GM19395 (cell line): ENCODE data around the gene PDE10A.
"Not testable (repeated sequence)": the region's sequence is repeated elsewhere in the genome, so short reads cannot be mapped to it uniquely, and the experiment has no call there.

Source experiments
- ATAC-seq: cut with Tn5 transposase; IDR thresholded peaks from one replicate; pipeline ENCODE4 v1.9.1; 2021; ENCODE audit warnings: mild to moderate bottlenecking, moderate library complexity; ENCODE audit not compliant: unreplicated experiment

Gene PDE10A

DNA sequence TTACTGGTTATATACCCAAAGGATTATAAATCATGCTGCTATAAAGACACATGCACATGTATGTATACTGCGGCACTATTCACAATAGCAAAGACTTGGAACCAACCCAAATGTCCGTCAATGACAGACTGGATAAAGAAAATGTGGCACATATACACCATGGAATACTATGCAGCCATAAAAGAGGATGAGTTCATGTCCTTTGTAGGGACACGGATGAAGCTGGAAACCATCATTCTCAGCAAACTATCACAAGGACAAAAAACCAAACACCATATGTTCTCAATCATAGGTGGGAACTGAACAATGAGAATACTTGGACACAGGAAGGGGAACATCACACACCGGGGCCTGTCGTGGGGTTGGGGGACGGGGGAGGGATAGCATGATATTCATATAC, 104.9 kb downstream of the PDE10A start:
- not testable (repeated sequence) for ATAC-seq

DNA sequence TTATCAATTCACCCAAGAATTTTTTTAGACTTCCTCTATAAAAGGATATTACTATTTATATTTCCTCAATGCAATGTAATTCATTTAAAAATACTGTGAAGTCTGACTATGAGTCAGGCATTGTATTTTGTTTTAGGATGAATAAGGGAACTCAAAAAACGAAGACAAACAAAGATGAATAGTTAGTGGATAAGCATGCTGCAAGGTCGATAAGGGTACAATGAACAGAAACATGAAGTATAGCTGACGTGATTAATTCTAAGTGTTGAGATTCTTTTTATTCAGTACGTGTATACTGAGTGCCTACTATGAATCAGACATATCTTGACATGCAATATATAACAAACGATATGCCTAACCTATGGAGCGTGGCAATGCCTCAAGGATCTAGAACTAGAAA, 105.4 kb downstream of the PDE10A start:
- ATAC-seq, result no peak

- no peak for ATAC-seq
Measured at GRCh38 chr6:165556116-165556843, 106.8 kb downstream of the PDE10A start.

DNA sequence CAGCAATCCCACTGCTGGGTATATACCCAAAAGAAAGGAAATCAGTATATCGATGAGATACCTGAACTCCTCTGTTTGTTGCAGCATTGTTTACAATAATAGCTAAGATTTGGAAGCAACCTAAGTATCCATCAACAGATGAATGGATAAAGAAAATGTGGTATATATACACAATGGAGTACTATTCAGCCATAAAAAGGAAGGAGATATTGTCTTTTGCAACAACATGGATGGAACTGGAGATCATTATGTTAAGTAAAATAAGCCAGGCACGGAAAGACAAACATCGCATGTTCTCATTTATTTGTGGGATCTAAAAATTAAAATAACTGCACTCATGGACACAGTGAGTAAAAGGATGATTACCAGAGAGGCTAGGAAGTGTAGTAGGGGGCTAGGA, 108.4 kb downstream of the PDE10A start:
- ATAC-seq, result not testable (repeated sequence)

DNA sequence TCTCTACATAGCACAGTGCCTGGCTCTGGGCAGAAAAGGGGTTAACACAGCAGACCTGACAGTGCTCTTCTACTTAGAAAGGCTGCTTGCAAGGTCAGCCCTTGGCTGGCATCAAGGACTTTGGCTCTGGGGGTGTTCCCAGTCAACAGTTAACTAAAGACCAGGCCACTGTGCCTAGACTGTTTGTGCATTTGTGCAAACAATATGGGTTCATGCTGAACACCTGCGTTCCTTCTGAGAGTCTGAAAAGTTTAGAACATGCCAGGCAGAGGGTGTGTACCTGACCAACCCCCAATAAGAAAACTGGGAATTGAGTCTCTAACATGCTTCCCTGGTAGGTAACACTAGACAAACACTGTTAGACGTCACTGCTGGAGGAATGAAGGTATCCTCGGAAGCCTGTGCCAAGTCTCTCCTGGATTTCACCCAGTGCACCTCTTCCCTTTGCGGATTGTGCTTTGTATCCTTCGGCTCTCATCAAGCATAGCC, 110.7 kb downstream of the PDE10A start:
- ATAC-seq, result no peak

GRCh38 chr6:165551828-165552227, 111.2 kb downstream of the PDE10A start:
- ATAC-seq, result no peak

DNA sequence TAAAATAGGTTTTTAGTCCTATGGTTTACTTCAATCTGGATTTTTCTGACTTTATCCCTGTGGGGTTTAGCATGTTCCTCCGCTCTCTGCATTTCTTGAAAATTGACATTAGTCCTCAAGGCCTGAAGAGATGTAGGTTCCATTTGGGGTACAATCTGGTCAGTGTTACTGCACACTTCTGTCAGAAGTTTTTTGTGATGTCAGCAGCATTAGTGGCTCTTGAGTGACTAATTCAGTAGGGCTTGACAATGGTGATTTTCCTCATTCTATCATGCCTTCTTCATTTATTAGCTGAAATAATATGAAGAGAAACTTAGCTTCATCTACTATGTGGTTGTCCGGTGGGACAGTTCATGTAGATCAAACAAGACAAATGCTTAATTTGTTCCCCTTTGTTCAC, 114.6 kb downstream of the PDE10A start:
- no peak for ATAC-seq

GRCh38 chr6:165545806-165546205, 117.2 kb downstream of the PDE10A start:
- ATAC-seq, result no peak

DNA sequence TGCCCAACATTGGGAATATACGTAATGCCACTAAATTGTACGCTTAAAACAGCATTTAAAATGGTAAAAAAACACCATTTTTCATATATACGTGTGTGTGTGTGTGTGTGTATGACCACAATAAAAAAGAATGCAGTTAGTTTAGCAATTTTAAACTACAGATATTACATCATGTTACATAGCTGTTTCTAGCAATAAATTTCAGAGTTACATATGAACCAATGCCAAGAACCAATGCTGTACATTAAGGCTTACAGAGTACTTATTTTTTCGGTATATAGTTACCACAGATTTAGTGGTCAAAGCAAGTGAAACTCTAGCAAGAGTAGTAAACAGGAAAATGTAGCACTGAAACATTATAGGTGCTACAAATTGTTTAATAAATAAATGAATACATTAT, 119.3 kb downstream of the PDE10A start:
- no peak for ATAC-seq

DNA sequence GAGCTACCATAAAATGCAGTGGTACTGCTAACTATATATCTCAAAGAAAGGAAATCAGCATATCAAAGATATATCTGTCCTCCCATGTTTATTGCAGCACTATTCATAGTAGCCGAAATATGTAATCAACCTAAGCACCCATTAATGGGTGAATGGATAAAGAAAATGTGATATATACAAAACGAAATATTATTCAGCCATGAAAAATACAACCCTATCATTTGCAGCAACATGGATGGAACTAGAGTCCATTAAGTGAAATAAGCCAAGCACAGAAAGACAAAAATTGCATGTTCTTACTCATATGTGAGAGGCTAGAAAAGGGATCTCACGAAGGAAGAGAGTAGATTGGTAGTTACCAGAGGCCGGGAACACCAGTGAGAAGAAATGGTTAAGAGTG, 126.1 kb downstream of the PDE10A start:
- ATAC-seq, result no peak

- ATAC-seq, result no peak
Measured at GRCh38 chr6:165519316-165519715, 143.7 kb downstream of the PDE10A start.

GRCh38 chr6:165515963-165516624, 146.9 kb downstream of the PDE10A start:
- ATAC-seq, result no peak

DNA sequence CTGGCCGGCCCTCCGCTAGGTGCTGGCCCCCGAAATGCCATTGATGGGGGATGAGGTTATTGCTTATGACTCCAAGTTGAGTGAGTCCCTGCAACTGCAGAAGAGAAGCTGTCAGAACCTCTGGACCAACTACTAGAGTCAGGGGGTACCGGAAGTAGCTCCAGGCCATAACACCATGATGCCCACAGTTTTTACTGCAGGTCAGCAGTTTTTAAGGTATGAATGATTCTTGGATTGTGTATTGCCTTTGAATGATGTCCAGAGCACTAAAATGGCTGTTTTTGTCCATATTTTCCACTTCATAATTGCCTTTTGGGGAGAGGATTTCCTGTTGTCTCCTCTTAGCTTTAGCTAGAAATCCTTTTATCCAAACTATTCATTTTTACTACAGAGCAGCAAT, 148.4 kb downstream of the PDE10A start:
- no peak for ATAC-seq

GRCh38 chr6:165511807-165512206, 151.2 kb downstream of the PDE10A start:
- peak; percentile 98 for ATAC-seq

GRCh38 chr6:165508321-165508869, 154.6 kb downstream of the PDE10A start:
- no peak for ATAC-seq

GRCh38 chr6:165506657-165507056, 156.4 kb downstream of the PDE10A start:
- ATAC-seq, result no peak

DNA sequence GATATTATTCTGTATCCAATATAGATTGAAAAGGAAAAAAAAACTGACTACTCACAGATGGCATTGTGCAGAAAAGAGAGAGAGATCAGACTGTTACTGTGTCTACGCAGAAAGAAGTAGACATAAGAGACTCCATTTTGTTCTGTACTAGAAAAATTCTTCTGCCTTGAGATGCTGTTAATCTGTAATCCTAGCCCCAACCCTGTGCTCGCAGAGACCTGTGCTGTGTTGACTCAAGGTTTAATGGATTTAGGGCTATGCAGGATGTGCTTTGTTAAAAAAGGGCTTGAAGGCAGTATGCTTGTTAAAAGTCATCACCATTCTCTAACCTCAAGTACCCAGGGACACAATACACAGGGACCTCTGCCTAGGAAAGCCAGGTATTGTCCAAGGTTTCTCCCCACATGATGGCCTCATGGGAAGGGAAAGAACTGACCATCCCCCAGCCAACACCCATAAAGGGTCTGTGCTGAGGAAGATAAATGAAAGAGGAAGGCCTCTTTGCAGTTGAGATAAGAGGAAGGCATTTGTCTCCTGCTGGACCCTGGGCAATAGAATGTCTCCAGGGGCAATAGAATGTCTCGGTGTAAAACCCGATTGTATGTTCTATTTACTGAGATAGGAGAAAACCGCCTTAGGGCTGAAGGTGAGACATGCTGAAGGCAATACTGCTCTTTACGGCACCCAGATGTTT, 162.7 kb downstream of the PDE10A start:
- not testable (repeated sequence) for ATAC-seq

- ATAC-seq, result no peak
Measured at GRCh38 chr6:165497472-165497871, 165.6 kb downstream of the PDE10A start.

DNA sequence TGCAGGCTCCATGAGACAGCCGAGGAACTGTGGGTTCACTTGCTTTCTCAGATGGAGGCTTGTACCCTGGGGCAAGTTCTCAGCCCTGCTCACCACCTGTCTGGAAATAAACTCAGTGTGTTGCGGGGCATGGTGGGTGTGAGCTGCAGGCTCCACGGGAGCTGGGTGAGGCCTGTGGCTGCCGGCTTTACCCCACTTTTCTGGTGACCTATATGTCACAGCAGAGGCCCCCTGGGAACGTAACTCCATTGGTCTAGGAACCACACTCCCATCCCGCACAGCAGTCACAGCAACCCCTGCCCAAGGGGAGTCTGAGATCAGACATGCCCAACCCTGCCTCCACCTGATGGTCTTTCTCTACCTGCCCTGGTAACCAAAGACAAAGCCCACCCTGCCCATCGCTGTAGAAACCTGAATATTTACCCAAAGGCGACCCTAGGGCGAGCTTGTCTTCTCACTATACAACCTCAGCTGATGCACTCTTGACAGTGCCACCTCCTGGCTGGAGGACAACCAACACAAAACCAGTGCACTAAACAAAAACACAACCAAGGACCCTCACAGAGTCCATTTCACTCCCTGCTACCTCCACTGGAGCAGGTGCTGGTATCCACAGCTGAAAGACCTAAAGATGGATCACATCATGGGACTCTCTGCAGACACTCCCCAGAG, 174.3 kb downstream of the PDE10A start:
- ATAC-seq, result no peak

DNA sequence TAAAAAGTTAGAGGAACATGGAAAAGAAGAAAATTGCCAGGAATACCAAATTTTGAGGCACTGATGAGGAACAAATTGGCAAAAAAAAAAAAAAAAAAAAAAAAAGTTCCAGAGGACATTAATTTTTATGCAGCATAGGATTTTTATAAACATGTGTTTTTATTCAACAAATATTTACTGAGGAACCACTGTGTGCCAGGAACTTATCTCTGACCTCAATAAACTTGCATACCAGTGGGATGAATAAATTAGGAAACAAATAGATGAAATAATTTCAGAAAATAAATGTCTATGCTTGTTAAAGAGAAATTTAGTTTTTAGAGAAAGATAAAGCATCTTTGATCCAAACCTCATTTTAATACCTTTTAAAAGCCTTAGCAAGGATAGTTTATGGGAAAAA, 175.1 kb downstream of the PDE10A start:
- ATAC-seq, result no peak

DNA sequence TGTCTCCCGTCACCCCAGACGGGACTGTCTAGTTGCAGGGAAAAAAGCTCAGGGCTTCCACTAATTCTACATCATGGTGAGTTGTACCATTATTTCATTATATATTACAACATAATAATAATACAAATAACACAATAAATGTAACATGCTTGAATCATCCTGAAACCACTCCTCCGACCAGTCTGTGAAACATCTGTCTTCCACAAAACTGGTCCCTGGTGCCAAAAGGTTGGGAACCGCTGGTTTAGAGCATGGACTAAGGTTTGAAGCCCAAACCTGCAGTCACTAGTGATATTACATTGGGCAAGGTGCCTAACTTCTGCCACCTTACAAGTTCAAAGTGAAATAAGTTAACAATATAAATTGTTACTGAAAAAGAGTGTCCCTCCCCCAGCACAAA, 175.7 kb downstream of the PDE10A start:
- ATAC-seq, result no peak
